Measurements from ENCODE around the gene COL6A2.
"Not testable (repeated sequence)": the region's sequence is repeated elsewhere in the genome, so short reads cannot be mapped to it uniquely, and the experiment has no call there.

DNA sequence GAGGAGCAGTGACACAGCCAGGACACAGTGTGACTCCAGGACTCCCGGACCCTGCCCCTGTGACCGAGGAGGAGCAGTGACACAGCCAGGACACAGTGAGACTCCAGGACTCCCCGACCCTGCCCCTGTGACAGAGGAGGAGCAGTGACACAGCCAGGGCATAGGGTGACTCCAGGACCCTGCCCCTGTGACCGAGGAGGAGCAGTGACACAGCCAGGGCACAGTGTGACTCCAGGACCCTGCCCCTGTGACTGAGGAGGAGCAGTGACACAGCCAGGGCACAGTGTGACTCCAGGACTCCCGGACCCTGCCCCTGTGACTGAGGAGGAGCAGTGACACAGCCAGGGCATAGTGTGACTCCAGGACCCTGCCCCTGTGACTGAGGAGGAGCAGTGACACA, 12.7 kb upstream of the COL6A2 start:
- TF ChIP-seq, protein P1, sequence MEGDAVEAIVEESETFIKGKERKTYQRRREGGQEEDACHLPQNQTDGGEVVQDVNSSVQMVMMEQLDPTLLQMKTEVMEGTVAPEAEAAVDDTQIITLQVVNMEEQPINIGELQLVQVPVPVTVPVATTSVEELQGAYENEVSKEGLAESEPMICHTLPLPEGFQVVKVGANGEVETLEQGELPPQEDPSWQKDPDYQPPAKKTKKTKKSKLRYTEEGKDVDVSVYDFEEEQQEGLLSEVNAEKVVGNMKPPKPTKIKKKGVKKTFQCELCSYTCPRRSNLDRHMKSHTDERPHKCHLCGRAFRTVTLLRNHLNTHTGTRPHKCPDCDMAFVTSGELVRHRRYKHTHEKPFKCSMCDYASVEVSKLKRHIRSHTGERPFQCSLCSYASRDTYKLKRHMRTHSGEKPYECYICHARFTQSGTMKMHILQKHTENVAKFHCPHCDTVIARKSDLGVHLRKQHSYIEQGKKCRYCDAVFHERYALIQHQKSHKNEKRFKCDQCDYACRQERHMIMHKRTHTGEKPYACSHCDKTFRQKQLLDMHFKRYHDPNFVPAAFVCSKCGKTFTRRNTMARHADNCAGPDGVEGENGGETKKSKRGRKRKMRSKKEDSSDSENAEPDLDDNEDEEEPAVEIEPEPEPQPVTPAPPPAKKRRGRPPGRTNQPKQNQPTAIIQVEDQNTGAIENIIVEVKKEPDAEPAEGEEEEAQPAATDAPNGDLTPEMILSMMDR (conservative IDR thresholded peaks at IDR 0.05; ENCODE audit: low read depth, low read length): not testable (repeated sequence)
- not testable (repeated sequence) for TF ChIP-seq EZH2 (IDR thresholded peaks at IDR 0.05; ENCODE audit: borderline replicate concordance, low read depth, low read length, poor library complexity, severe bottlenecking)
